ENCODE data around the gene LMBR1L. TPM values are rescaled to one million over a fixed set of nuclear protein-coding genes. Genes with fewer than 3 reads are reported as not detected.

The LMBR1L gene
- total RNA-seq, 1 donor from 2014 or later, result 105 TPM

GRCh38 chr12:49059045-49059298 lies 51.7 kb downstream of the LMBR1L start:
- Mint-ChIP-seq H3K4me3 (peak overlapping the region; percentile 94), H3K27me3 (no peaks in the 10 kb centered on the region), H3K4me1 (ENCODE audit: unreplicated experiment) (peaks cover 45% of the 10 kb centered on the region), H3K36me3 (peaks cover 16% of the 10 kb centered on the region), H3K9me3 (no peaks in the 10 kb centered on the region), H3K27ac (peak overlapping the region; percentile 92)
- DNase-seq (ENCODE audit: extremely low spot score, unreplicated experiment), result no peak
- no peak for TF ChIP-seq CTCF (conservative IDR thresholded peaks at IDR 0.05)

GRCh38 chr12:49058366-49059044 lies 52.1 kb downstream of the LMBR1L start:
- DNase-seq (ENCODE audit: extremely low spot score, unreplicated experiment), result no peak
- Mint-ChIP-seq H3K27ac (peak overlapping the region; percentile 92), H3K4me3 (peak overlapping the region; percentile 94), H3K36me3 (peaks cover 16% of the 10 kb centered on the region), H3K27me3 (no peaks in the 10 kb centered on the region), H3K4me1 (ENCODE audit: unreplicated experiment) (peaks cover 42% of the 10 kb centered on the region), H3K9me3 (no peaks in the 10 kb centered on the region)
- no peak for TF ChIP-seq CTCF (conservative IDR thresholded peaks at IDR 0.05)

- peak overlapping the region; percentile 92 for H3K27ac Mint-ChIP-seq
- H3K9me3 Mint-ChIP-seq, result no peaks in the 10 kb centered on the region
- H3K4me3 Mint-ChIP-seq, result peak overlapping the region; percentile 94
- H3K36me3 Mint-ChIP-seq, result peaks cover 16% of the 10 kb centered on the region
- DNase-seq (ENCODE audit: extremely low spot score, unreplicated experiment), result no peak
- TF ChIP-seq CTCF (conservative IDR thresholded peaks at IDR 0.05), result no peak
- no peaks in the 10 kb centered on the region for H3K27me3 Mint-ChIP-seq
- H3K4me1 Mint-ChIP-seq (ENCODE audit: unreplicated experiment), result peaks cover 42% of the 10 kb centered on the region
Observed at GRCh38 chr12:49057888-49058287, 52.8 kb downstream of the LMBR1L start.

- peak overlapping the region; percentile 92 for H3K27ac Mint-ChIP-seq
- DNase-seq (ENCODE audit: extremely low spot score, unreplicated experiment), result no peak
- no peaks in the 10 kb centered on the region for H3K27me3 Mint-ChIP-seq
- H3K4me3 Mint-ChIP-seq, result peak overlapping the region; percentile 94
- no peaks in the 10 kb centered on the region for H3K9me3 Mint-ChIP-seq
- peaks cover 38% of the 10 kb centered on the region for H3K4me1 Mint-ChIP-seq (ENCODE audit: unreplicated experiment)
- no peak for TF ChIP-seq CTCF (conservative IDR thresholded peaks at IDR 0.05)
- peaks cover 22% of the 10 kb centered on the region for H3K36me3 Mint-ChIP-seq
Observed at GRCh38 chr12:49055978-49056754, 54.5 kb downstream of the LMBR1L start.

GRCh38 chr12:49055092-49055491 lies 55.6 kb downstream of the LMBR1L start:
- Mint-ChIP-seq H3K9me3 (no peaks in the 10 kb centered on the region), H3K36me3 (peaks cover 22% of the 10 kb centered on the region), H3K27me3 (no peaks in the 10 kb centered on the region), H3K4me3 (no peak overlapping the region), H3K27ac (no peak overlapping the region), H3K4me1 (ENCODE audit: unreplicated experiment) (peaks cover 36% of the 10 kb centered on the region)
- no peak for DNase-seq (ENCODE audit: extremely low spot score, unreplicated experiment)
- no peak for TF ChIP-seq CTCF (conservative IDR thresholded peaks at IDR 0.05)

Measured in type B pancreatic cell (in vitro differentiated cells).